HepG2 (cell line): ENCODE data around the gene LATS1. TPM values are rescaled to one million over a fixed set of nuclear protein-coding genes. Genes with fewer than 3 reads are reported as not detected.

Source experiments
- ELF1 ChIP-seq: sonication (generic); formaldehyde crosslinking; IDR thresholded peaks from 2 replicates; pipeline ENCODE4 v1.4.0; 2020; ENCODE audit warnings: missing genetic modification reagents
- ERF ChIP-seq: IDR thresholded peaks from 2 replicates; pipeline ENCODE4 v1.6.1; 2018; ENCODE audit warnings: missing biosample characterization, missing genetic modification reagents
- ETV6 ChIP-seq: sonication (generic); formaldehyde crosslinking; conservative IDR thresholded peaks from 2 replicates; pipeline ENCODE4 v1.4.0; 2020; ENCODE audit warnings: missing genetic modification reagents
- HES4 ChIP-seq: sonication (generic); formaldehyde crosslinking; IDR thresholded peaks from 2 replicates; pipeline ENCODE4 v1.9.0; 2021; ENCODE audit warnings: mild to moderate bottlenecking, missing genetic modification reagents, borderline replicate concordance
- ISX ChIP-seq: sonication (generic); formaldehyde crosslinking; conservative IDR thresholded peaks from 2 replicates; pipeline ENCODE4 v1.5.0; 2020; ENCODE audit warnings: missing genetic modification reagents
- KDM3A ChIP-seq: IDR thresholded peaks from 2 replicates; pipeline ENCODE4 v1.6.1; 2018; ENCODE audit warnings: low read depth, missing compliant biosample characterization
- MTA1 ChIP-seq: sonication (generic); formaldehyde crosslinking; IDR thresholded peaks from 2 replicates; pipeline ENCODE4 v1.4.0; 2020; ENCODE audit warnings: missing genetic modification reagents, mild to moderate bottlenecking, borderline replicate concordance
- MXD4 ChIP-seq: IDR thresholded peaks from 2 replicates; pipeline ENCODE4 v1.6.1; 2016; ENCODE audit warnings: mild to moderate bottlenecking, missing biosample characterization, missing genetic modification reagents
- PHF8 ChIP-seq: sonication (generic); formaldehyde crosslinking; IDR thresholded peaks from 2 replicates; pipeline ENCODE4 v1.5.0; 2020; ENCODE audit warnings: missing genetic modification reagents
- SMYD3 ChIP-seq: sonication (generic); formaldehyde crosslinking; IDR thresholded peaks from 2 replicates; pipeline ENCODE4 v1.8.1; 2023; ENCODE audit warnings: mild to moderate bottlenecking, missing genetic modification reagents
- SUZ12 ChIP-seq: fragments of 150-350 bp; IDR thresholded peaks from 2 replicates; pipeline ENCODE4 v1.6.1; 2014; ENCODE audit warnings: low read depth, low read length
- ZBTB42 ChIP-seq: sonication (generic); formaldehyde crosslinking; IDR thresholded peaks from 2 replicates; pipeline ENCODE4 v1.5.0; 2020; ENCODE audit warnings: mild to moderate bottlenecking, missing genetic modification reagents
- ZBTB7B ChIP-seq: sonication (generic); formaldehyde crosslinking; IDR thresholded peaks from 2 replicates; pipeline ENCODE4 v1.4.0; 2020; ENCODE audit warnings: missing genetic modification reagents
- polyA plus RNA-seq, 8 experiments: library from polyadenylated mRNA; depleted of rRNA in 3 of 8; stranded (reverse) in 7 of 8; unstranded in 1 of 8; fragments of >200 nt; fragmentation: Illumina TruSeq in 4 of 8; extraction: Trizol in 4 of 8; gene quantifications; 2 replicates each; pipeline versions ENCODE4 v1.2.1 to v1.2.3, GENCODE V29; 2011 to 2016; ENCODE audit warnings: low read depth in 4 of 8, missing spikeins in 1 of 8, mixed read lengths in 1 of 8; ENCODE audit not compliant: insufficient read depth in 1 of 8
- total RNA-seq, 5 experiments: library from RNA; depleted of rRNA; stranded (reverse); fragments of >200 nt; fragmentation: Illumina TruSeq; extraction: Trizol; gene quantifications; 2 replicates each; pipeline ENCODE4 v1.2.3, GENCODE V29; 2016; ENCODE audit warnings: low read depth in 1 of 5
- TF ChIP-seq, protein P1 (sequence below): sonication (generic); formaldehyde crosslinking; IDR thresholded peaks from 2 replicates; pipeline ENCODE4 v1.5.1; 2020; ENCODE audit warnings: mild to moderate bottlenecking, missing genetic modification reagents, moderate library complexity
- TF ChIP-seq, protein P2 (sequence below), 2 experiments: sonication (generic) in 1 of 2; formaldehyde crosslinking in 1 of 2; IDR thresholded peaks; 2 replicates each; pipeline versions ENCODE4 v1.6.1 to v1.9.0; 2014 to 2022; ENCODE audit warnings: antibody characterized with exemption in 1 of 2, borderline replicate concordance in 1 of 2, inconsistent platforms in 1 of 2, low read depth in 1 of 2, missing genetic modification reagents in 1 of 2
- TF ChIP-seq, protein P3 (sequence below): sonication (generic); formaldehyde crosslinking; IDR thresholded peaks from 2 replicates; pipeline ENCODE4 v1.4.0; 2020; ENCODE audit warnings: missing genetic modification reagents
- TF ChIP-seq, protein P4 (sequence below): IDR thresholded peaks from 2 replicates; pipeline ENCODE4 v1.6.1; 2012; ENCODE audit warnings: inconsistent platforms
- TF ChIP-seq, protein P5 (sequence below): sonication (generic); formaldehyde crosslinking; IDR thresholded peaks from 2 replicates; pipeline ENCODE4 v1.9.0; 2021; ENCODE audit warnings: missing genetic modification reagents, borderline replicate concordance

The LATS1 gene
- total and polyA plus RNA-seq, 2 of the 13 experiments (the other 11 are each of a cell fraction or from before 2014, with no cell fraction given): 9.9 to 12.6 TPM

DNA sequence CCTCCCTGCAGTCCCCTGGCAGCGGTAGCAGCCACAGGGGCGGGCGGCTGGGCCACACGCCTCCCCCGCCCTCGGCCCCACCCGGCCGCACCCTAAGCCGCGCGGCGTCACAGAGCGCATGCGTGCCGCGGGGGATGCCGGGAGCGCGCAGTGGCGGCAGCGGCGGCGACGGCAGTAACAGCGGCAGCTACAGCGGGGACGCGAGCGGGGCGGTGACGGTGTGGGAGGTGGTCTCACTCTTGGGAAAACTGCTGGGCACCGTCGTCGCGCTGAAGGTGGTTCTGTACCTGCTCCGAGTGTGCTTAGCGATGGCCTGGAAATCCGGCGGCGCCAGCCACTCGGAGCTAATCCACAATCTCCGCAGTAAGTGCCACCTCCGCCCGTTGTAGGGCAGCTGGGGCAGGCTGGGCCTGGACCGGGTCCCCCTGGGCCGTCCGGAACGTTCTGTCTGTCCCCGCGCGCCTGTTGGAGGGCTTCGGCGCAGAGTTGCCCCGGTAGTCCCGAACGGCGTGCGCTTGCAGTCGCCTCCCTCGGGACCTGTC is 31.8 kb upstream of the LATS1 start, which contains the start of gene PCMT1 (continued):
- TF ChIP-seq, protein P1, sequence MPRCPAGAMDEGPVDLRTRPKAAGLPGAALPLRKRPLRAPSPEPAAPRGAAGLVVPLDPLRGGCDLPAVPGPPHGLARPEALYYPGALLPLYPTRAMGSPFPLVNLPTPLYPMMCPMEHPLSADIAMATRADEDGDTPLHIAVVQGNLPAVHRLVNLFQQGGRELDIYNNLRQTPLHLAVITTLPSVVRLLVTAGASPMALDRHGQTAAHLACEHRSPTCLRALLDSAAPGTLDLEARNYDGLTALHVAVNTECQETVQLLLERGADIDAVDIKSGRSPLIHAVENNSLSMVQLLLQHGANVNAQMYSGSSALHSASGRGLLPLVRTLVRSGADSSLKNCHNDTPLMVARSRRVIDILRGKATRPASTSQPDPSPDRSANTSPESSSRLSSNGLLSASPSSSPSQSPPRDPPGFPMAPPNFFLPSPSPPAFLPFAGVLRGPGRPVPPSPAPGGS (CRISPR knock-in tag): peak; percentile 74
- TF ChIP-seq MTA1 (CRISPR knock-in tag): 0 out of 2 replicates have a peak, but pooled peaks have one; percentile 41
- TF ChIP-seq KDM3A: peak; percentile 32; the same call in 1 of the 2 replicates
- TF ChIP-seq, protein P2, sequence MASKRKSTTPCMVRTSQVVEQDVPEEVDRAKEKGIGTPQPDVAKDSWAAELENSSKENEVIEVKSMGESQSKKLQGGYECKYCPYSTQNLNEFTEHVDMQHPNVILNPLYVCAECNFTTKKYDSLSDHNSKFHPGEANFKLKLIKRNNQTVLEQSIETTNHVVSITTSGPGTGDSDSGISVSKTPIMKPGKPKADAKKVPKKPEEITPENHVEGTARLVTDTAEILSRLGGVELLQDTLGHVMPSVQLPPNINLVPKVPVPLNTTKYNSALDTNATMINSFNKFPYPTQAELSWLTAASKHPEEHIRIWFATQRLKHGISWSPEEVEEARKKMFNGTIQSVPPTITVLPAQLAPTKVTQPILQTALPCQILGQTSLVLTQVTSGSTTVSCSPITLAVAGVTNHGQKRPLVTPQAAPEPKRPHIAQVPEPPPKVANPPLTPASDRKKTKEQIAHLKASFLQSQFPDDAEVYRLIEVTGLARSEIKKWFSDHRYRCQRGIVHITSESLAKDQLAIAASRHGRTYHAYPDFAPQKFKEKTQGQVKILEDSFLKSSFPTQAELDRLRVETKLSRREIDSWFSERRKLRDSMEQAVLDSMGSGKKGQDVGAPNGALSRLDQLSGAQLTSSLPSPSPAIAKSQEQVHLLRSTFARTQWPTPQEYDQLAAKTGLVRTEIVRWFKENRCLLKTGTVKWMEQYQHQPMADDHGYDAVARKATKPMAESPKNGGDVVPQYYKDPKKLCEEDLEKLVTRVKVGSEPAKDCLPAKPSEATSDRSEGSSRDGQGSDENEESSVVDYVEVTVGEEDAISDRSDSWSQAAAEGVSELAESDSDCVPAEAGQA (IDR thresholded peaks at IDR 0.05; ENCODE audit: low read depth): no peak
- TF ChIP-seq, protein P2 (CRISPR knock-in tag; IDR thresholded peaks at IDR 0.05; ENCODE audit: borderline replicate concordance): 0 out of 2 replicates have a peak, but pooled peaks have one; percentile 69
- TF ChIP-seq SMYD3 (CRISPR knock-in tag): 0 out of 2 replicates have a peak, but pooled peaks have one; percentile 66
- TF ChIP-seq, protein P3, sequence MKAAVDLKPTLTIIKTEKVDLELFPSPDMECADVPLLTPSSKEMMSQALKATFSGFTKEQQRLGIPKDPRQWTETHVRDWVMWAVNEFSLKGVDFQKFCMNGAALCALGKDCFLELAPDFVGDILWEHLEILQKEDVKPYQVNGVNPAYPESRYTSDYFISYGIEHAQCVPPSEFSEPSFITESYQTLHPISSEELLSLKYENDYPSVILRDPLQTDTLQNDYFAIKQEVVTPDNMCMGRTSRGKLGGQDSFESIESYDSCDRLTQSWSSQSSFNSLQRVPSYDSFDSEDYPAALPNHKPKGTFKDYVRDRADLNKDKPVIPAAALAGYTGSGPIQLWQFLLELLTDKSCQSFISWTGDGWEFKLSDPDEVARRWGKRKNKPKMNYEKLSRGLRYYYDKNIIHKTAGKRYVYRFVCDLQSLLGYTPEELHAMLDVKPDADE: peak; percentile 79; the same call in 1 of the 2 replicates
- TF ChIP-seq, protein P4, sequence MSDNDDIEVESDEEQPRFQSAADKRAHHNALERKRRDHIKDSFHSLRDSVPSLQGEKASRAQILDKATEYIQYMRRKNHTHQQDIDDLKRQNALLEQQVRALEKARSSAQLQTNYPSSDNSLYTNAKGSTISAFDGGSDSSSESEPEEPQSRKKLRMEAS: peak; percentile 68; the same call in 1 of the 2 replicates
- peak; percentile 89 for TF ChIP-seq ZBTB42 (CRISPR knock-in tag)
- TF ChIP-seq PHF8 (CRISPR knock-in tag): peak; percentile 87
- peak; percentile 7; the same call in 1 of the 2 replicates for TF ChIP-seq ELF1 (CRISPR knock-in tag)
- TF ChIP-seq SUZ12: peak; percentile 53; the same call in 1 of the 2 replicates
- TF ChIP-seq ERF (CRISPR knock-in tag): peak; percentile 60
- peak; percentile 74 for TF ChIP-seq HES4
- TF ChIP-seq ETV6 (CRISPR knock-in tag): 0 out of 2 replicates have a peak, but pooled peaks have one; percentile 29
- peak; percentile 11; the same call in 1 of the 2 replicates for TF ChIP-seq ZBTB7B (CRISPR knock-in tag)
- no peak for TF ChIP-seq MXD4 (CRISPR knock-in tag)
- peak; percentile 43; the same call in 1 of the 2 replicates for TF ChIP-seq ISX
- TF ChIP-seq, protein P5, sequence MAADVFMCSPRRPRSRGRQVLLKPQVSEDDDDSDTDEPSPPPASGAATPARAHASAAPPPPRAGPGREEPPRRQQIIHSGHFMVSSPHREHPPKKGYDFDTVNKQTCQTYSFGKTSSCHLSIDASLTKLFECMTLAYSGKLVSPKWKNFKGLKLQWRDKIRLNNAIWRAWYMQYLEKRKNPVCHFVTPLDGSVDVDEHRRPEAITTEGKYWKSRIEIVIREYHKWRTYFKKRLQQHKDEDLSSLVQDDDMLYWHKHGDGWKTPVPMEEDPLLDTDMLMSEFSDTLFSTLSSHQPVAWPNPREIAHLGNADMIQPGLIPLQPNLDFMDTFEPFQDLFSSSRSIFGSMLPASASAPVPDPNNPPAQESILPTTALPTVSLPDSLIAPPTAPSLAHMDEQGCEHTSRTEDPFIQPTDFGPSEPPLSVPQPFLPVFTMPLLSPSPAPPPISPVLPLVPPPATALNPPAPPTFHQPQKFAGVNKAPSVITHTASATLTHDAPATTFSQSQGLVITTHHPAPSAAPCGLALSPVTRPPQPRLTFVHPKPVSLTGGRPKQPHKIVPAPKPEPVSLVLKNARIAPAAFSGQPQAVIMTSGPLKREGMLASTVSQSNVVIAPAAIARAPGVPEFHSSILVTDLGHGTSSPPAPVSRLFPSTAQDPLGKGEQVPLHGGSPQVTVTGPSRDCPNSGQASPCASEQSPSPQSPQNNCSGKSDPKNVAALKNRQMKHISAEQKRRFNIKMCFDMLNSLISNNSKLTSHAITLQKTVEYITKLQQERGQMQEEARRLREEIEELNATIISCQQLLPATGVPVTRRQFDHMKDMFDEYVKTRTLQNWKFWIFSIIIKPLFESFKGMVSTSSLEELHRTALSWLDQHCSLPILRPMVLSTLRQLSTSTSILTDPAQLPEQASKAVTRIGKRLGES (CRISPR knock-in tag): 0 out of 2 replicates have a peak, but pooled peaks have one; percentile 28
